ENCODE results near the gene MBD5.

MBD5 gene

DNA sequence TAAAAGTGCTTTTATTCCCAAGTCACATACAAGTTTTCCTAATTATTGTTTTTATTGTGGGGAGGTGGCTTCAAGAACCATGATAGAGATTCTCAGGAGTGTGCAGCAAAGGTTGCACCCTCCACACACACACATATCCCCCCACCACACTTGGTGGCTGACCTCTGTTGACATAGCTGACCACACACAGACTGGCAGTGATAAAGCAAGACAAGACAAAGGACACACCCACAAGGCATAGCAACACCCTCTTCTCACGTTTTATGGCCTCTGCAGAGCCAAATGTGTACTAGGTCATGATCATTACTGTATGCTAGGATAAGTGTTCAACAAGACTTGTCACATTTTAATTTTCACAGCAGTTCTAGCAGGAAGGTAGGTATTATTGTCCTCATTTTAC lies 480.7 kb downstream of the MBD5 start:
- Histone ChIP-seq H3K27ac (ENCODE audit: low read depth, low read length) (no peak overlapping the region), H3K9ac (ENCODE audit: low read depth, low read length) (no peak overlapping the region)
- WGBS: 17% methylated on average over 1 of the region's 1 CpG

DNA sequence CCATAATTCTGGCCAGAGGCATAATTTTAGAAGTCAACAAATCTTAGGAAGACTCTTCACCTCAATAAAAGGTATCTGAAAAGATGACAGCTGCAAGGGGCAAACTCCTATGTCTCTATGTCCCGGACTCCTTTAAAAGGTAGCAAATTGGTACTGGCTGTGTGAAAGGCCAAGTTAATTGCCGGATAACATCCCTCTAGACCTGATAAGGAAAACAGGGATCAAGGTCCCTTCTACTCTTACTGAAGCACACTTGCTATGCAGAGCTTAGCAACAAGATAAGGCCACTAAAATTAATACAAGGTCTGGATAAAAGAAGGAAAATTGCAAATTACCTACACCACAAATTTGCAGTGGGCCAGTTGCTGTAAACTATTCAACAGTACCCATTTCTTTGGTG lies 482.6 kb downstream of the MBD5 start:
- H3K36me3 ChIP-seq (ENCODE audit: insufficient read depth, low read length): no peaks in the 10 kb centered on the region
- no peak overlapping the region for H3K4me3 ChIP-seq (ENCODE audit: low read length)
- no peaks in the 10 kb centered on the region for H3K9me3 ChIP-seq (ENCODE audit: insufficient read depth, low read depth, low read length)
- H3K27me3 ChIP-seq (ENCODE audit: insufficient read depth, low read length): no peaks in the 10 kb centered on the region
- no peak overlapping the region for H3K27ac ChIP-seq (ENCODE audit: low read depth, low read length)
- H3K9ac ChIP-seq (ENCODE audit: low read depth, low read length): no peak overlapping the region
- peaks cover 6% of the 10 kb centered on the region for H3K4me1 ChIP-seq (ENCODE audit: insufficient read depth, low read length)
- 89% methylated on average over 2 of the region's 2 CpGs for WGBS

More for the DNA sequence above, 480.7 kb downstream of the MBD5 start:
- Histone ChIP-seq H3K27me3 (ENCODE audit: insufficient read depth, low read length) (no peaks in the 10 kb centered on the region), H3K4me3 (ENCODE audit: low read length) (no peak overlapping the region), H3K36me3 (ENCODE audit: insufficient read depth, low read length) (no peaks in the 10 kb centered on the region), H3K4me1 (ENCODE audit: insufficient read depth, low read length) (no peaks in the 10 kb centered on the region), H3K9me3 (ENCODE audit: insufficient read depth, low read depth, low read length) (no peaks in the 10 kb centered on the region)

DNA sequence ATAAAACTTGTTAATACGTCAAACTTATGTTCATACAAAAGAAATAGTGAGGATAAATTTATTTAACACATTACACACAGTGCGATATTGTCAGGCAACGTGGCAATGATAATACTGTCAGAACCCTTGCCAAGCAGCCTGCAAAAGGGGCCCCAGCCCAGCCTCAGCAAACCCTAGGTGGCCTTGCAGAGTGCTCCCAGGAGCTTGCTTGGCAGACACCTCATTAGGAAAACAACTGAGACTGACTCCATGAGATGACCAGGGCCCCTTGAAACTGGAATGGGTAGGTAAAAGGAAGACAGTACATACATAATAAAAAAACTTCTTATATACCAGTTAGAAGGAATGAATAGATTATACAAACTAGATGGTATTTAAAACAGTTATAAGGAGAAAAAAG lies 487.1 kb downstream of the MBD5 start:
- Histone ChIP-seq H3K9me3 (ENCODE audit: insufficient read depth, low read depth, low read length) (no peaks in the 10 kb centered on the region), H3K4me3 (ENCODE audit: low read length) (no peak overlapping the region), H3K9ac (ENCODE audit: low read depth, low read length) (no peak overlapping the region), H3K27ac (ENCODE audit: low read depth, low read length) (no peak overlapping the region), H3K4me1 (ENCODE audit: insufficient read depth, low read length) (peaks cover 6% of the 10 kb centered on the region), H3K36me3 (ENCODE audit: insufficient read depth, low read length) (no peaks in the 10 kb centered on the region), H3K27me3 (ENCODE audit: insufficient read depth, low read length) (no peaks in the 10 kb centered on the region)
- WGBS: 81% methylated on average over 2 of the region's 3 CpGs

DNA sequence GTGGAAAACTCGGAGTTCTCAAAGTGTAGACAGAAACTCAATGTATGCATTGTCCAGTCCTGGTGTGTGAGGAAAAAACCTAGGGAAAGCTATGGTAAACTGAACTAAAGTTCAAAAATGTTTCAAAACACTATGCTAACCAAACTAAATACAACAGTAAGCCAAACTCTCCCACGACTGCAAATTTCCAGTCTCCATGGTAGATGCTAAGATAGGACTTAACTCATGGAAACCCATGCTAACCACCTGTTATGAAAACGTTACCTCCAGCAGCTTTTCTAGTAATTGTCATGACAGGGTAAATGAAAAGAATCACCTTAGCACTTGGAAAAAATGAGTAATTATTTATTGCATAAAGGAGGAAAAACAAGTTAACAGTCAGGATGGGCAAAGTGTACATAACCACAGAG lies 488.0 kb downstream of the MBD5 start:
- H3K4me1 ChIP-seq (ENCODE audit: insufficient read depth, low read length): peaks cover 6% of the 10 kb centered on the region
- H3K27me3 ChIP-seq (ENCODE audit: insufficient read depth, low read length): no peaks in the 10 kb centered on the region
- no peak overlapping the region for H3K4me3 ChIP-seq (ENCODE audit: low read length)
- 73% methylated on average over 3 of the region's 3 CpGs for WGBS
- no peaks in the 10 kb centered on the region for H3K36me3 ChIP-seq (ENCODE audit: insufficient read depth, low read length)
- H3K9me3 ChIP-seq (ENCODE audit: insufficient read depth, low read depth, low read length): no peaks in the 10 kb centered on the region
- H3K27ac ChIP-seq (ENCODE audit: low read depth, low read length): no peak overlapping the region
- no peak overlapping the region for H3K9ac ChIP-seq (ENCODE audit: low read depth, low read length)

DNA sequence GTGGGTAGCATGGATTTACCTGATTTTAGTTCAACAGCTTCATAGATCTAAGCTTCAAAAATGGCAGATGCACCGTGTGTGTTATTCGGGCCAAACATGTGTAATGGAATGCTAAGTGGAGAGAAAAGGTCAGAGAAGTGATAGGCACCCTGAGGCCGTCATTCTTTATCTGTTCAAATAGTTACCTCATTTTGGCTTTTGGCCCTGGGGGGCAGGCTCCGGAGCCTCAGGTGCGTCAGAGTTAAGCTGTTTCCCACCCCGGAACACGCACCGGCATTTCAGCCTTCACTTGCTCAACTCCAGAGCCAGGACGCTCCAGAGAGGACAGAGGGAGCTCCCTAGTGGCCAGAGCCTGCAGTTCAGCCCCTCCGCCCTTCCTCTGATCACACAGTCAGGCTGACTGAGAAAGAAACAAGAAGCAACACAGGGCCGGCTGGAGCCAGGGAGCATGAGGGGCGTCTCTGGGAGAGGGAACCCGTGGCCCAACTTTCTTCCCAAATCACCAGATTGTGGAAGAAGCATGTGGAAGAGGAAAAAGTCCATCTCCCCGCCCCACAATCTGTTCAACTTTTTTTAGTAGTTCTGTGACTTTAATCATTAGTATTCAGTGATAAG lies 488.5 kb downstream of the MBD5 start:
- 18% methylated on average over 13 of the region's 14 CpGs for WGBS
- H3K27ac ChIP-seq (ENCODE audit: low read depth, low read length): no peak overlapping the region
- no peaks in the 10 kb centered on the region for H3K9me3 ChIP-seq (ENCODE audit: insufficient read depth, low read depth, low read length)
- no peaks in the 10 kb centered on the region for H3K36me3 ChIP-seq (ENCODE audit: insufficient read depth, low read length)
- H3K4me3 ChIP-seq (ENCODE audit: low read length): peak overlapping the region; percentile 27; the same call in 1 of the 2 replicates
- no peak overlapping the region for H3K9ac ChIP-seq (ENCODE audit: low read depth, low read length)
- no peaks in the 10 kb centered on the region for H3K27me3 ChIP-seq (ENCODE audit: insufficient read depth, low read length)
- peaks cover 6% of the 10 kb centered on the region for H3K4me1 ChIP-seq (ENCODE audit: insufficient read depth, low read length)

DNA sequence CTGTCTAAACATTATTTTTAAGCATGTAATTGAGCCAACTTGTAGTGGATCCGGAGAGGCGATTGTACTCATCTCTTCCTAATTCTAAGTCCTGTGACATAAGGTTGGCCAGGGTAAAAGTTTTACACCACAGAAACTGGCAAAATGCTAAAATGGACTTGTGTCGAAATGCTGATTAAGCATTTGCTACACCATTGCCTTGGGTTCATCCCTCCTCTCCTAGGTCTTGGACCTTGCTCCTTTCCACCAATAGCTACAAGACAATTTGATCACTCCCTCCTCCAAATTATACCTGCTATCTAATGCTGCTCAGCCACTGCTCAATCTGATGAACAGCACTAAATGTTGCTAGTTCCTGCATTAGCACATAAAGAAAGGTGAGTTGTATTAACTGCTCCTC lies 491.0 kb downstream of the MBD5 start:
- no peak overlapping the region for H3K27ac ChIP-seq (ENCODE audit: low read depth, low read length)

DNA sequence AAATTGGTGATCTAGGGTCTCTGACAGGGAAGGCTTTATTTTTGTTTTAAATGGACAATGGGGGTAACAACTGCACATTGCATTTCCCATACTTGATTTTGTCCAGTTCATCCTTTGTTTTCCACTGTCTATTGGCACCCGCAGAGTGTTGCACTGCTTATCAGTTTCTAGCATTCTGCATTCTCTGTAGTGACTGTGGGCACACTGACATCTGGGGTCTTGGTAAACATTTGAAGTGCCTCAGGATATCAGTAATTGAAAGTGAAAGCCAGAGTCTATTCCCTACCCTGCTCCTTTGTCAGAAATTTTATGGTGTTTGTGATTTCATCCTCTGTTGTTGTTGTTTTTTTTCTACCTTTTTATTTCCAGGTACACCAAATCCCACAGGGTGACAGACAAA lies 491.6 kb downstream of the MBD5 start:
- Histone ChIP-seq H3K9me3 (ENCODE audit: insufficient read depth, low read depth, low read length) (no peaks in the 10 kb centered on the region), H3K27me3 (ENCODE audit: insufficient read depth, low read length) (no peaks in the 10 kb centered on the region), H3K9ac (ENCODE audit: low read depth, low read length) (no peak overlapping the region), H3K27ac (ENCODE audit: low read depth, low read length) (no peak overlapping the region), H3K4me1 (ENCODE audit: insufficient read depth, low read length) (peaks cover 6% of the 10 kb centered on the region), H3K4me3 (ENCODE audit: low read length) (no peak overlapping the region), H3K36me3 (ENCODE audit: insufficient read depth, low read length) (no peaks in the 10 kb centered on the region)
- 96% methylated on average over 1 of the region's 1 CpG for WGBS

More for the DNA sequence above, 491.0 kb downstream of the MBD5 start:
- Histone ChIP-seq H3K4me3 (ENCODE audit: low read length) (no peak overlapping the region), H3K4me1 (ENCODE audit: insufficient read depth, low read length) (peaks cover 6% of the 10 kb centered on the region), H3K9me3 (ENCODE audit: insufficient read depth, low read depth, low read length) (no peaks in the 10 kb centered on the region), H3K36me3 (ENCODE audit: insufficient read depth, low read length) (no peaks in the 10 kb centered on the region), H3K27me3 (ENCODE audit: insufficient read depth, low read length) (no peaks in the 10 kb centered on the region), H3K9ac (ENCODE audit: low read depth, low read length) (no peak overlapping the region)
- 98% methylated on average over 3 of the region's 3 CpGs for WGBS

DNA sequence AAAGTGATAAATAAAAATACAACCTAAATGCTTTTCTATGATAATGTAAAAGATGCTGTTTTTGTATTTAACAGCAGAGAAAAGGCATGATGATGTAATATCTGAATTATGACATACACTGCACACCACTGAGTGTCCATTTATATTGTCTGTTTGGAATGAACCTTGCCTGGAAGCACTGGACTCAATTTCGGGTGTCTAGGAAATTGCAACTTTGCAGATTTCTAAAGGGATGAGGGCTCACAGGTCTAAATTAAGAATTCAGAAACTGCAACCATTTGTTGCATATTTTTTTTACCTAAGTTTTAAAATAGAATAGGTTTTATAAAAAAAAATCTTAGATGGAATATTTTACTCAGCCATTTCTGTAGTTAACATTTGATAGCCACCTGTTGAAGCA lies 492.5 kb downstream of the MBD5 start:
- no peaks in the 10 kb centered on the region for H3K9me3 ChIP-seq (ENCODE audit: insufficient read depth, low read depth, low read length)
- no peak overlapping the region for H3K27ac ChIP-seq (ENCODE audit: low read depth, low read length)
- no peak overlapping the region for H3K9ac ChIP-seq (ENCODE audit: low read depth, low read length)
- no peak overlapping the region for H3K4me3 ChIP-seq (ENCODE audit: low read length)
- H3K27me3 ChIP-seq (ENCODE audit: insufficient read depth, low read length): no peaks in the 10 kb centered on the region
- H3K4me1 ChIP-seq (ENCODE audit: insufficient read depth, low read length): no peaks in the 10 kb centered on the region
- WGBS: 89% methylated on average over 1 of the region's 1 CpG
- no peaks in the 10 kb centered on the region for H3K36me3 ChIP-seq (ENCODE audit: insufficient read depth, low read length)

DNA sequence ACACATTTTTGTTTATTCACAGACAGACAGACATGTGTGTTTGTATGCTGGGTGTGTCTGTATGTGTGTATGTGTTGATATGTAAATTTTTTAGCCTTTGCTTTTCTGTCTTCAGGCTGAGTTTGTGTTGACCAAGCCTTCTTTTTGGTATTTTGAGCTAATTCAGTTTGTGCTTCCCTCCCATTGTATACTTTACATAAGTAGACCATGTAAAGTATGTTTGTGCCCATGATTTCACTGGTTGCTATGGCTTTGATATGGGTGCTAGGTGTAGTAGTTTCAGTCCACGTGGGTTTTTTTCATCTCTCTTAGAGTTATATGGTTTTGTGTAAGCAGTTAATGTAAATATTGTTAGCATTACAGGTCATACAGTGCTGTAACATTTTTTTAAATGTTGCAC lies 494.2 kb downstream of the MBD5 start:
- Histone ChIP-seq H3K27me3 (ENCODE audit: insufficient read depth, low read length) (no peaks in the 10 kb centered on the region), H3K9ac (ENCODE audit: low read depth, low read length) (no peak overlapping the region), H3K27ac (ENCODE audit: low read depth, low read length) (no peak overlapping the region), H3K4me1 (ENCODE audit: insufficient read depth, low read length) (peaks cover 8% of the 10 kb centered on the region; the same call in 1 of the 2 replicates), H3K9me3 (ENCODE audit: insufficient read depth, low read depth, low read length) (no peaks in the 10 kb centered on the region), H3K36me3 (ENCODE audit: insufficient read depth, low read length) (no peaks in the 10 kb centered on the region), H3K4me3 (ENCODE audit: low read length) (no peak overlapping the region)
- WGBS: 86% methylated on average over 1 of the region's 1 CpG

DNA sequence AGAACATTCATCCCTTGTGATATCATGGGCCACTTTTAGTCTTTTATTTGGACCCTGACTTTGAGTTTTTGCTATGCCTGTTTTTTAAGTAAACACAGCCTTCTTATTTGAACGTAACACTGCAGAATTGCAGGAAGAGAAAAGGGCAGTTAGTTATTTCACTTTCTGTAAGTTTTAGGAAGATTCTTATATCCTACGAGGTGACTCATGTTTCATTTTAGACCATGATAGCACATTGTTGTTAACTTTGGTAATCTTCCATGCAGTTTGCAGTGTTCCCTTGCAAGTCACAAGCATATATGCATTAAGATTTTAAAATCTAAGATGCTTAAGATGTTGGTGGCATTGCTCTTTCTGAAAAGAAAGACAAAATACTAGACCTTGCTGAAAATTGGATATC lies 495.1 kb downstream of the MBD5 start:
- Histone ChIP-seq H3K4me3 (ENCODE audit: low read length) (no peak overlapping the region), H3K9ac (ENCODE audit: low read depth, low read length) (no peak overlapping the region), H3K27me3 (ENCODE audit: insufficient read depth, low read length) (no peaks in the 10 kb centered on the region), H3K27ac (ENCODE audit: low read depth, low read length) (no peak overlapping the region), H3K36me3 (ENCODE audit: insufficient read depth, low read length) (no peaks in the 10 kb centered on the region), H3K4me1 (ENCODE audit: insufficient read depth, low read length) (peaks cover 8% of the 10 kb centered on the region; the same call in 1 of the 2 replicates), H3K9me3 (ENCODE audit: insufficient read depth, low read depth, low read length) (no peaks in the 10 kb centered on the region)
- 100% methylated on average over 2 of the region's 2 CpGs for WGBS

DNA sequence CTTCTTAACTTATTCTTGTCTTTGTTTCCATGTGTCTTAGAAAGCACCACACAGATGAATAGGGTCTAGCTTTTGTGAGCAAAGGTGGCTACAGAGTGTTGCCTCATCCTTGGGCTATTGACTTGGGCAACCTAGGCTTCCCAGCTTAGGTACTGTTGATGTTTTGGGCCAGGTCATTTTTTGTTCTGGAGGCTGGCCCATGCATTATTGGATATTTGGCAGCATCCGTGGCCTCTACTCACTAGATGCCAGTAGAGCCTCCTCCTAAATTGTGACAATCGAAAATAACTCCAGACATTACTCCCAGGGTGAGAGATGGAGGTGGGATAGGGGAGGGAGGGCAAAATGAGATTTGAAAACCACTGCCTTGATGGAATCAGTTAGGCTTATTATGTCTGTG lies 496.4 kb downstream of the MBD5 start:
- peaks cover 8% of the 10 kb centered on the region; the same call in 1 of the 2 replicates for H3K4me1 ChIP-seq (ENCODE audit: insufficient read depth, low read length)
- H3K27me3 ChIP-seq (ENCODE audit: insufficient read depth, low read length): no peaks in the 10 kb centered on the region
- no peaks in the 10 kb centered on the region for H3K36me3 ChIP-seq (ENCODE audit: insufficient read depth, low read length)
- H3K27ac ChIP-seq (ENCODE audit: low read depth, low read length): no peak overlapping the region
- 100% methylated on average over 1 of the region's 2 CpGs for WGBS
- H3K9me3 ChIP-seq (ENCODE audit: insufficient read depth, low read depth, low read length): no peaks in the 10 kb centered on the region
- no peak overlapping the region for H3K9ac ChIP-seq (ENCODE audit: low read depth, low read length)
- no peak overlapping the region for H3K4me3 ChIP-seq (ENCODE audit: low read length)

DNA sequence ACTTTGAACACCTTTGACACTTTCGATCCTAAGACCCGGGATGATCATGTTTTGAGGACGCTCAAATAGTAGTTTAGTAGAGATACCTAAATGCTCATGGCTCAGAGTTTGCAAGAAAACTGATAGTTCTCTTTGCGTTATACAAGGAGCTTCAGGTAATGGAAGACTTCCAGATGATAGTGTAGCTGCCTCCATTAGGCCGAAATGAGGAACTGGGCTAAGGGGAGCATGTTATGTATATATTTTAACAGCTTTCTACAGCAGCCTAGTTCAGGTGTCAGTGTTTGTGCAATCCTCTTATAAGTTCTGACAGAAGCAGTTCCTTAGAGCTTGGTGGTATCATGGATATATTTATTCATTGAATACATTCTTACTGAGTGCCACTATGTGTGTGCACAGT lies 496.9 kb downstream of the MBD5 start:
- Histone ChIP-seq H3K4me3 (ENCODE audit: low read length) (no peak overlapping the region), H3K4me1 (ENCODE audit: insufficient read depth, low read length) (peaks cover 8% of the 10 kb centered on the region; the same call in 1 of the 2 replicates)

More for the DNA sequence above, 496.9 kb downstream of the MBD5 start:
- no peaks in the 10 kb centered on the region for H3K9me3 ChIP-seq (ENCODE audit: insufficient read depth, low read depth, low read length)
- H3K9ac ChIP-seq (ENCODE audit: low read depth, low read length): no peak overlapping the region
- H3K36me3 ChIP-seq (ENCODE audit: insufficient read depth, low read length): no peaks in the 10 kb centered on the region
- 92% methylated on average over 5 of the region's 5 CpGs for WGBS
- no peak overlapping the region for H3K27ac ChIP-seq (ENCODE audit: low read depth, low read length)
- no peaks in the 10 kb centered on the region for H3K27me3 ChIP-seq (ENCODE audit: insufficient read depth, low read length)
